HepG2 (cell line): Measurements from ENCODE around the gene CA11. TPM values are rescaled to one million over a fixed set of nuclear protein-coding genes. Genes with fewer than 3 reads are reported as not detected.

Experiments
- AKAP8 ChIP-seq: sonication (generic); formaldehyde crosslinking; IDR thresholded peaks from 2 replicates; pipeline ENCODE4 v1.5.1; 2020; ENCODE audit warnings: mild to moderate bottlenecking, missing genetic modification reagents
- ATF1 ChIP-seq: IDR thresholded peaks from 2 replicates; pipeline ENCODE4 v1.6.1; 2016; ENCODE audit warnings: mild to moderate bottlenecking, control low read depth
- POLR2A ChIP-seq, 2 experiments: IDR thresholded peaks; 2 replicates each; pipeline ENCODE4 v1.6.1; 2011; ENCODE audit warnings: low read depth in 2 of 2, low read length in 2 of 2, mild to moderate bottlenecking in 1 of 2, moderate library complexity in 1 of 2; ENCODE audit not compliant: insufficient read depth in 1 of 2
- REPIN1 ChIP-seq: sonication (generic); formaldehyde crosslinking; IDR thresholded peaks from 2 replicates; pipeline ENCODE4 v1.8.0; 2022; ENCODE audit warnings: missing genetic modification reagents, low read depth, mild to moderate bottlenecking, borderline replicate concordance
- SALL2 ChIP-seq: sonication (generic); formaldehyde crosslinking; IDR thresholded peaks from 2 replicates; pipeline ENCODE4 v1.8.1; 2023; ENCODE audit warnings: mild to moderate bottlenecking, missing genetic modification reagents, inconsistent platforms
- SIN3B ChIP-seq: fragments of 150-350 bp; IDR thresholded peaks from 2 replicates; pipeline ENCODE4 v1.6.1; 2014; ENCODE audit warnings: low read length
- SOX5 ChIP-seq: IDR thresholded peaks from 2 replicates; pipeline ENCODE4 v1.6.1; 2016; ENCODE audit warnings: borderline replicate concordance
- SP5 ChIP-seq: IDR thresholded peaks from 2 replicates; pipeline ENCODE4 v1.6.1; 2016; ENCODE audit warnings: low read depth, borderline replicate concordance
- SRSF4 ChIP-seq: fragments of 200-400 bp; formaldehyde crosslinking; IDR thresholded peaks from one replicate; pipeline ENCODE4 v1.6.1; 2018; ENCODE audit warnings: mild to moderate bottlenecking, low read depth, low read length, moderate library complexity; ENCODE audit not compliant: poor library complexity, severe bottlenecking
- TMF1 ChIP-seq: sonication (generic); formaldehyde crosslinking; IDR thresholded peaks from 2 replicates; pipeline ENCODE4 v1.8.1; 2022; ENCODE audit warnings: low read depth, missing genetic modification reagents
- ZNF44 ChIP-seq: sonication (generic); formaldehyde crosslinking; IDR thresholded peaks from 2 replicates; pipeline ENCODE4 v1.5.1; 2020; ENCODE audit warnings: mild to moderate bottlenecking, missing genetic modification reagents
- polyA plus RNA-seq, 8 experiments: library from polyadenylated mRNA; depleted of rRNA in 3 of 8; stranded (reverse) in 7 of 8; unstranded in 1 of 8; fragments of >200 nt; fragmentation: Illumina TruSeq in 4 of 8; extraction: Trizol in 4 of 8; gene quantifications; 2 replicates each; pipeline versions ENCODE4 v1.2.1 to v1.2.3, GENCODE V29; 2011 to 2016; ENCODE audit warnings: low read depth in 4 of 8, missing spikeins in 1 of 8, mixed read lengths in 1 of 8; ENCODE audit not compliant: insufficient read depth in 1 of 8
- total RNA-seq, 5 experiments: library from RNA; depleted of rRNA; stranded (reverse); fragments of >200 nt; fragmentation: Illumina TruSeq; extraction: Trizol; gene quantifications; 2 replicates each; pipeline ENCODE4 v1.2.3, GENCODE V29; 2016; ENCODE audit warnings: low read depth in 1 of 5
- TF ChIP-seq, protein P1 (sequence below): sonication (generic); formaldehyde crosslinking; IDR thresholded peaks from 2 replicates; pipeline ENCODE4 v1.4.0; 2020; ENCODE audit warnings: missing genetic modification reagents
- TF ChIP-seq, protein P2 (sequence below): sonication (generic); formaldehyde crosslinking; conservative IDR thresholded peaks from 2 replicates; pipeline ENCODE4 v1.8.0; 2022; ENCODE audit warnings: mild to moderate bottlenecking, moderate library complexity, missing genetic modification reagents
- TF ChIP-seq, protein P3 (sequence below): sonication (generic); formaldehyde crosslinking; IDR thresholded peaks from 2 replicates; pipeline ENCODE4 v1.8.1; 2023; ENCODE audit warnings: mild to moderate bottlenecking, inconsistent platforms, moderate library complexity, missing genetic modification reagents, borderline replicate concordance
- TF ChIP-seq, protein P4 (sequence below): sonication (generic); formaldehyde crosslinking; IDR thresholded peaks from 2 replicates; pipeline ENCODE4 v1.4.0; 2020; ENCODE audit warnings: missing genetic modification reagents
- TF ChIP-seq, protein P5 (sequence below): sonication (generic); formaldehyde crosslinking; IDR thresholded peaks from 2 replicates; pipeline ENCODE4 v1.4.0; 2020; ENCODE audit warnings: missing genetic modification reagents, borderline replicate concordance
- TF ChIP-seq, protein P6 (sequence below): sonication (generic); formaldehyde crosslinking; IDR thresholded peaks from 2 replicates; pipeline ENCODE4 v1.8.1; 2022; ENCODE audit warnings: mild to moderate bottlenecking, missing genetic modification reagents
- TF ChIP-seq, protein P7 (sequence below): sonication (generic); formaldehyde crosslinking; IDR thresholded peaks from 2 replicates; pipeline ENCODE4 v1.4.0; 2020; ENCODE audit warnings: missing genetic modification reagents

CA11 gene
- total and polyA plus RNA-seq, 2 of the 13 experiments (the other 11 are each of a cell fraction or from before 2014, with no cell fraction given): 0.41 to 0.58 TPM

DNA sequence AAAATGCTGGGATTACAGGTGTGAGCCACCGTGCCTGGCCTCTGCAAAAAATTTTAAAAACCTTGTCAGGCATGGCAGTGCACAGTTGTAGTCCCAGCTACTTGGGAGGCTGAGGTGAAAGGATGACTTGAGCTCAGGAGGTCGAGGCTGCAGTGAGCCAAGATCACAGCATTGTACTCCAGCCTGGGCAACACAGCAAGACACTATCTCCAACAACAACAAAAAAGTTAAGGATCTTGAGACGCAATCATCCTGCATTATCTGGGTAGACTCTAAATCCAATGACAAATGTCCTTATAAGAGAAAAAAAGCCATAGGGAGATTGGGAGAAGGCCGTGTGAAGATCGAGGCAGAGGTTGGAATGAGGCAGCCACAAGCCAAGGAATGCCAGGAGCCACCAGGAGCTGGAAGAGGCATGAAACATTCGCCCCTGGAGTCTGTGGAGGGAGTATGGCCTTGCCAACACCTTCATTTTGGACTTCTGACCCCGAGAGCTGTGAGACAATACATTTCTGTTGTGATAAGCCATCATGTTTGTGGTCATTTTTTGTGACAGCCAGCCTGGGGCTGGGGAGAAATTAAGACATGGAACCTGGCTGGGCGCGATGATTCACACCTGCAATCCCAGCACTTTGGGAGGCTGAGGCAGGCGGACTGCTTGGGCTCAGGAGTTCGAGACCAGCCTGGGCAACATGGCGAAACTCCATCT is 5.1 kb upstream of the CA11 start (continued):
- TF ChIP-seq, protein P1, sequence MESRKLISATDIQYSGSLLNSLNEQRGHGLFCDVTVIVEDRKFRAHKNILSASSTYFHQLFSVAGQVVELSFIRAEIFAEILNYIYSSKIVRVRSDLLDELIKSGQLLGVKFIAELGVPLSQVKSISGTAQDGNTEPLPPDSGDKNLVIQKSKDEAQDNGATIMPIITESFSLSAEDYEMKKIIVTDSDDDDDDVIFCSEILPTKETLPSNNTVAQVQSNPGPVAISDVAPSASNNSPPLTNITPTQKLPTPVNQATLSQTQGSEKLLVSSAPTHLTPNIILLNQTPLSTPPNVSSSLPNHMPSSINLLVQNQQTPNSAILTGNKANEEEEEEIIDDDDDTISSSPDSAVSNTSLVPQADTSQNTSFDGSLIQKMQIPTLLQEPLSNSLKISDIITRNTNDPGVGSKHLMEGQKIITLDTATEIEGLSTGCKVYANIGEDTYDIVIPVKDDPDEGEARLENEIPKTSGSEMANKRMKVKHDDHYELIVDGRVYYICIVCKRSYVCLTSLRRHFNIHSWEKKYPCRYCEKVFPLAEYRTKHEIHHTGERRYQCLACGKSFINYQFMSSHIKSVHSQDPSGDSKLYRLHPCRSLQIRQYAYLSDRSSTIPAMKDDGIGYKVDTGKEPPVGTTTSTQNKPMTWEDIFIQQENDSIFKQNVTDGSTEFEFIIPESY (CRISPR knock-in tag): peak; percentile 72; the same call in 1 of the 2 replicates
- TF ChIP-seq SRSF4 (no peak), SIN3B (no peak), SP5 (no peak), POLR2A (IDR thresholded peaks at IDR 0.05; ENCODE audit: insufficient read depth in 1 of 2, low read depth in 2 of 2, low read length in 2 of 2) (no peak), TMF1 (CRISPR knock-in tag) (no peak), SALL2 (CRISPR knock-in tag) (no peak), ZNF44 (CRISPR knock-in tag) (no peak), AKAP8 (CRISPR knock-in tag) (no peak), ATF1 (CRISPR knock-in tag) (no peak), REPIN1 (no peak), SOX5 (CRISPR knock-in tag) (peak; percentile 66; the same call in 1 of the 2 replicates)
- TF ChIP-seq, protein P2, sequence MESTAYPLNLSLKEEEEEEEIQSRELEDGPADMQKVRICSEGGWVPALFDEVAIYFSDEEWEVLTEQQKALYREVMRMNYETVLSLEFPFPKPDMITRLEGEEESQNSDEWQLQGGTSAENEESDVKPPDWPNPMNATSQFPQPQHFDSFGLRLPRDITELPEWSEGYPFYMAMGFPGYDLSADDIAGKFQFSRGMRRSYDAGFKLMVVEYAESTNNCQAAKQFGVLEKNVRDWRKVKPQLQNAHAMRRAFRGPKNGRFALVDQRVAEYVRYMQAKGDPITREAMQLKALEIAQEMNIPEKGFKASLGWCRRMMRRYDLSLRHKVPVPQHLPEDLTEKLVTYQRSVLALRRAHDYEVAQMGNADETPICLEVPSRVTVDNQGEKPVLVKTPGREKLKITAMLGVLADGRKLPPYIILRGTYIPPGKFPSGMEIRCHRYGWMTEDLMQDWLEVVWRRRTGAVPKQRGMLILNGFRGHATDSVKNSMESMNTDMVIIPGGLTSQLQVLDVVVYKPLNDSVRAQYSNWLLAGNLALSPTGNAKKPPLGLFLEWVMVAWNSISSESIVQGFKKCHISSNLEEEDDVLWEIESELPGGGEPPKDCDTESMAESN (CRISPR knock-in tag): no peak
- TF ChIP-seq, protein P3, sequence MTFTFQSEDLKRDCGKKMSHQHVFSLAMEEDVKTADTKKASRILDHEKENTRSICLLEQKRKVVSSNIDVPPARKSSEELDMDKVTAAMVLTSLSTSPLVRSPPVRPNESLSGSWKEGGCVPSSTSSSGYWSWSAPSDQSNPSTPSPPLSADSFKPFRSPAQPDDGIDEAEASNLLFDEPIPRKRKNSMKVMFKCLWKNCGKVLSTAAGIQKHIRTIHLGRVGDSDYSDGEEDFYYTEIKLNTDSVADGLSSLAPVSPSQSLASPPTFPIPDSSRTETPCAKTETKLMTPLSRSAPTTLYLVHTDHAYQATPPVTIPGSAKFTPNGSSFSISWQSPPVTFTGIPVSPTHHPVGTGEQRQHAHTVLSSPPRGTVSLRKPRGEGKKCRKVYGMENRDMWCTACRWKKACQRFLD (CRISPR knock-in tag): no peak
- TF ChIP-seq, protein P4, sequence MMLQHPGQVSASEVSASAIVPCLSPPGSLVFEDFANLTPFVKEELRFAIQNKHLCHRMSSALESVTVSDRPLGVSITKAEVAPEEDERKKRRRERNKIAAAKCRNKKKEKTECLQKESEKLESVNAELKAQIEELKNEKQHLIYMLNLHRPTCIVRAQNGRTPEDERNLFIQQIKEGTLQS (CRISPR knock-in tag): no peak
- TF ChIP-seq, protein P5, sequence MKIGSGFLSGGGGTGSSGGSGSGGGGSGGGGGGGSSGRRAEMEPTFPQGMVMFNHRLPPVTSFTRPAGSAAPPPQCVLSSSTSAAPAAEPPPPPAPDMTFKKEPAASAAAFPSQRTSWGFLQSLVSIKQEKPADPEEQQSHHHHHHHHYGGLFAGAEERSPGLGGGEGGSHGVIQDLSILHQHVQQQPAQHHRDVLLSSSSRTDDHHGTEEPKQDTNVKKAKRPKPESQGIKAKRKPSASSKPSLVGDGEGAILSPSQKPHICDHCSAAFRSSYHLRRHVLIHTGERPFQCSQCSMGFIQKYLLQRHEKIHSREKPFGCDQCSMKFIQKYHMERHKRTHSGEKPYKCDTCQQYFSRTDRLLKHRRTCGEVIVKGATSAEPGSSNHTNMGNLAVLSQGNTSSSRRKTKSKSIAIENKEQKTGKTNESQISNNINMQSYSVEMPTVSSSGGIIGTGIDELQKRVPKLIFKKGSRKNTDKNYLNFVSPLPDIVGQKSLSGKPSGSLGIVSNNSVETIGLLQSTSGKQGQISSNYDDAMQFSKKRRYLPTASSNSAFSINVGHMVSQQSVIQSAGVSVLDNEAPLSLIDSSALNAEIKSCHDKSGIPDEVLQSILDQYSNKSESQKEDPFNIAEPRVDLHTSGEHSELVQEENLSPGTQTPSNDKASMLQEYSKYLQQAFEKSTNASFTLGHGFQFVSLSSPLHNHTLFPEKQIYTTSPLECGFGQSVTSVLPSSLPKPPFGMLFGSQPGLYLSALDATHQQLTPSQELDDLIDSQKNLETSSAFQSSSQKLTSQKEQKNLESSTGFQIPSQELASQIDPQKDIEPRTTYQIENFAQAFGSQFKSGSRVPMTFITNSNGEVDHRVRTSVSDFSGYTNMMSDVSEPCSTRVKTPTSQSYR (CRISPR knock-in tag): no peak
- TF ChIP-seq, protein P6, sequence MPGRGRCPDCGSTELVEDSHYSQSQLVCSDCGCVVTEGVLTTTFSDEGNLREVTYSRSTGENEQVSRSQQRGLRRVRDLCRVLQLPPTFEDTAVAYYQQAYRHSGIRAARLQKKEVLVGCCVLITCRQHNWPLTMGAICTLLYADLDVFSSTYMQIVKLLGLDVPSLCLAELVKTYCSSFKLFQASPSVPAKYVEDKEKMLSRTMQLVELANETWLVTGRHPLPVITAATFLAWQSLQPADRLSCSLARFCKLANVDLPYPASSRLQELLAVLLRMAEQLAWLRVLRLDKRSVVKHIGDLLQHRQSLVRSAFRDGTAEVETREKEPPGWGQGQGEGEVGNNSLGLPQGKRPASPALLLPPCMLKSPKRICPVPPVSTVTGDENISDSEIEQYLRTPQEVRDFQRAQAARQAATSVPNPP (CRISPR knock-in tag): no peak
- TF ChIP-seq, protein P7, sequence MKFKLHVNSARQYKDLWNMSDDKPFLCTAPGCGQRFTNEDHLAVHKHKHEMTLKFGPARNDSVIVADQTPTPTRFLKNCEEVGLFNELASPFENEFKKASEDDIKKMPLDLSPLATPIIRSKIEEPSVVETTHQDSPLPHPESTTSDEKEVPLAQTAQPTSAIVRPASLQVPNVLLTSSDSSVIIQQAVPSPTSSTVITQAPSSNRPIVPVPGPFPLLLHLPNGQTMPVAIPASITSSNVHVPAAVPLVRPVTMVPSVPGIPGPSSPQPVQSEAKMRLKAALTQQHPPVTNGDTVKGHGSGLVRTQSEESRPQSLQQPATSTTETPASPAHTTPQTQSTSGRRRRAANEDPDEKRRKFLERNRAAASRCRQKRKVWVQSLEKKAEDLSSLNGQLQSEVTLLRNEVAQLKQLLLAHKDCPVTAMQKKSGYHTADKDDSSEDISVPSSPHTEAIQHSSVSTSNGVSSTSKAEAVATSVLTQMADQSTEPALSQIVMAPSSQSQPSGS (CRISPR knock-in tag): no peak
